WTC11 (cell line): ENCODE data around the gene DCP1A. TPM values are rescaled to one million over a fixed set of nuclear protein-coding genes. Genes with fewer than 3 reads are reported as not detected.
"Not testable (repeated sequence)": the region's sequence is repeated elsewhere in the genome, so short reads cannot be mapped to it uniquely, and the experiment has no call there.

Experiments used
- ATAC-seq: fragments of 200-7000 bp; cut with Tn5 transposase; 2 replicates; pipeline ENCODE4 v1.10.0; 2021; ENCODE audit warnings: mild to moderate bottlenecking, moderate library complexity
- CTCF ChIA-PET: fragments of 300-600 bp; sonication (Branson Sonifier 250); formaldehyde crosslinking; loops from one replicate; lab custom pipeline; 2021; ENCODE audit warnings: antibody characterized with exemption; lab: Charles Lee
- POLR2A ChIA-PET: fragments of 350-600 bp; sonication (Branson Sonifier 250); formaldehyde crosslinking; loops from one replicate; lab custom pipeline; 2021; ENCODE audit warnings: antibody characterized with exemption; lab: Charles Lee
- DNase-seq: peaks from one replicate; pipeline ENCODE4 v3.0.0; 2021; ENCODE audit warnings: low spot score
- H3K27ac Mint-ChIP-seq: 2 replicates; pipeline ENCODE4 v1.8.0; 2021; ENCODE audit warnings: mixed read lengths
- H3K27me3 Mint-ChIP-seq: 2 replicates; pipeline ENCODE4 v1.8.0; 2021; ENCODE audit warnings: low read depth, mild to moderate bottlenecking, moderate library complexity, mixed read lengths
- H3K36me3 Mint-ChIP-seq: 2 replicates; pipeline ENCODE4 v1.8.0; 2021; ENCODE audit warnings: mixed read lengths
- H3K4me1 Mint-ChIP-seq: 2 replicates; pipeline ENCODE4 v1.8.0; 2022; ENCODE audit warnings: mixed read lengths
- H3K4me3 Mint-ChIP-seq: 2 replicates; pipeline ENCODE4 v1.8.0; 2021; ENCODE audit warnings: mild to moderate bottlenecking, moderate library complexity, mixed read lengths
- H3K9me3 Mint-ChIP-seq: 2 replicates; pipeline ENCODE4 v1.8.0; 2021; ENCODE audit warnings: mixed read lengths
- ATF2 ChIP-seq: sonication (generic); formaldehyde crosslinking; IDR thresholded peaks from 2 replicates; pipeline ENCODE4 v1.8.1; 2022; ENCODE audit warnings: low read depth, missing genetic modification reagents, borderline replicate concordance
- ELF4 ChIP-seq: sonication (generic); formaldehyde crosslinking; IDR thresholded peaks from 2 replicates; pipeline ENCODE4 v1.8.1; 2022; ENCODE audit warnings: low read depth, mild to moderate bottlenecking, moderate library complexity, missing genetic modification reagents
- GABPB1 ChIP-seq: sonication (generic); formaldehyde crosslinking; IDR thresholded peaks from 2 replicates; pipeline ENCODE4 v1.8.1; 2023; ENCODE audit warnings: mild to moderate bottlenecking, missing genetic modification reagents
- GTF2I ChIP-seq: fragments of 250-450 bp; sonication (Bioruptor Pico); conservative IDR thresholded peaks from 2 replicates; pipeline ENCODE4 v1.4.0; 2021; ENCODE audit warnings: mild to moderate bottlenecking
- IRF2 ChIP-seq: sonication (generic); formaldehyde crosslinking; IDR thresholded peaks from 2 replicates; pipeline ENCODE4 v1.8.0; 2022; ENCODE audit warnings: low read depth, missing genetic modification reagents, borderline replicate concordance
- MAX ChIP-seq: sonication (generic); formaldehyde crosslinking; IDR thresholded peaks from 2 replicates; pipeline ENCODE4 v1.8.0; 2022; ENCODE audit warnings: mild to moderate bottlenecking, missing genetic modification reagents
- MXD4 ChIP-seq: fragments of 250-450 bp; sonication (Bioruptor Pico); IDR thresholded peaks from 2 replicates; pipeline ENCODE4 v1.8.0; 2021; ENCODE audit warnings: mild to moderate bottlenecking, moderate library complexity, borderline replicate concordance
- NFATC4 ChIP-seq: fragments of 250-450 bp; sonication (Bioruptor Pico); IDR thresholded peaks from 2 replicates; pipeline ENCODE4 v1.9.0; 2021; ENCODE audit warnings: mild to moderate bottlenecking
- NR3C1 ChIP-seq: sonication (generic); formaldehyde crosslinking; conservative IDR thresholded peaks from 2 replicates; pipeline ENCODE4 v1.8.1; 2023; ENCODE audit warnings: low read depth, mild to moderate bottlenecking, missing genetic modification reagents
- RELA ChIP-seq: sonication (generic); formaldehyde crosslinking; IDR thresholded peaks from 2 replicates; pipeline ENCODE4 v1.8.1; 2022; ENCODE audit warnings: missing genetic modification reagents, mild to moderate bottlenecking, borderline replicate concordance
- RORB ChIP-seq: fragments of 250-450 bp; sonication (Bioruptor Pico); IDR thresholded peaks from 2 replicates; pipeline ENCODE4 v1.9.0; 2021; ENCODE audit warnings: mild to moderate bottlenecking
- SOX15 ChIP-seq: fragments of 250-450 bp; sonication (Bioruptor Pico); IDR thresholded peaks from 2 replicates; pipeline ENCODE4 v1.9.0; 2021; ENCODE audit warnings: mild to moderate bottlenecking
- TEAD4 ChIP-seq: sonication (generic); formaldehyde crosslinking; IDR thresholded peaks from 2 replicates; pipeline ENCODE4 v1.8.0; 2022; ENCODE audit warnings: mild to moderate bottlenecking, missing genetic modification reagents
- ZBTB43 ChIP-seq: sonication (generic); formaldehyde crosslinking; IDR thresholded peaks from 2 replicates; pipeline ENCODE4 v1.8.1; 2023; ENCODE audit warnings: mild to moderate bottlenecking, missing genetic modification reagents
- ZNF121 ChIP-seq: sonication (generic); formaldehyde crosslinking; IDR thresholded peaks from 2 replicates; pipeline ENCODE4 v1.8.0; 2023; ENCODE audit warnings: missing genetic modification reagents
- total RNA-seq: library from RNA; stranded (reverse); gene quantifications from 3 replicates; pipeline ENCODE4 v1.2.3, GENCODE V29; 2021
- TF ChIP-seq, protein P1 (sequence below): fragments of 200-600 bp; IDR thresholded peaks from 2 replicates; pipeline ENCODE4 v1.8.0; 2022; ENCODE audit warnings: antibody characterized with exemption
- TF ChIP-seq, protein P2 (sequence below): sonication (generic); formaldehyde crosslinking; conservative IDR thresholded peaks from 2 replicates; pipeline ENCODE4 v1.8.1; 2023; ENCODE audit warnings: mild to moderate bottlenecking, low read depth, missing genetic modification reagents, moderate library complexity
- TF ChIP-seq, protein P3 (sequence below): sonication (generic); formaldehyde crosslinking; IDR thresholded peaks from 2 replicates; pipeline ENCODE4 v1.8.0; 2023; ENCODE audit warnings: mild to moderate bottlenecking, missing genetic modification reagents

DCP1A gene
- total RNA-seq, 1 experiment from 2014 or later = 19.1 TPM

GRCh38 chr3:53299611-53300023 is 47.7 kb downstream of the DCP1A start:
- H3K4me3 Mint-ChIP-seq, H3K27me3 Mint-ChIP-seq, POLR2A ChIA-PET, H3K4me1 Mint-ChIP-seq, DNase-seq, H3K9me3 Mint-ChIP-seq: not testable (repeated sequence)
- TF ChIP-seq, protein P1, sequence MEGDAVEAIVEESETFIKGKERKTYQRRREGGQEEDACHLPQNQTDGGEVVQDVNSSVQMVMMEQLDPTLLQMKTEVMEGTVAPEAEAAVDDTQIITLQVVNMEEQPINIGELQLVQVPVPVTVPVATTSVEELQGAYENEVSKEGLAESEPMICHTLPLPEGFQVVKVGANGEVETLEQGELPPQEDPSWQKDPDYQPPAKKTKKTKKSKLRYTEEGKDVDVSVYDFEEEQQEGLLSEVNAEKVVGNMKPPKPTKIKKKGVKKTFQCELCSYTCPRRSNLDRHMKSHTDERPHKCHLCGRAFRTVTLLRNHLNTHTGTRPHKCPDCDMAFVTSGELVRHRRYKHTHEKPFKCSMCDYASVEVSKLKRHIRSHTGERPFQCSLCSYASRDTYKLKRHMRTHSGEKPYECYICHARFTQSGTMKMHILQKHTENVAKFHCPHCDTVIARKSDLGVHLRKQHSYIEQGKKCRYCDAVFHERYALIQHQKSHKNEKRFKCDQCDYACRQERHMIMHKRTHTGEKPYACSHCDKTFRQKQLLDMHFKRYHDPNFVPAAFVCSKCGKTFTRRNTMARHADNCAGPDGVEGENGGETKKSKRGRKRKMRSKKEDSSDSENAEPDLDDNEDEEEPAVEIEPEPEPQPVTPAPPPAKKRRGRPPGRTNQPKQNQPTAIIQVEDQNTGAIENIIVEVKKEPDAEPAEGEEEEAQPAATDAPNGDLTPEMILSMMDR = peak; percentile 71
- CTCF ChIA-PET = interaction anchor here (0.6 to 1.3 kb wide), 7 partner anchors 10 to 79 kb away, joined by 3 to 8 read pairs (median 4); no protein-coding TSS in a partner anchor
- peak; percentile 70 for ATAC-seq
- peak overlapping the region; percentile 37; the same call in 1 of the 2 replicates for H3K27ac Mint-ChIP-seq
- H3K36me3 Mint-ChIP-seq = peaks cover 24% of the 10 kb centered on the region

DNA sequence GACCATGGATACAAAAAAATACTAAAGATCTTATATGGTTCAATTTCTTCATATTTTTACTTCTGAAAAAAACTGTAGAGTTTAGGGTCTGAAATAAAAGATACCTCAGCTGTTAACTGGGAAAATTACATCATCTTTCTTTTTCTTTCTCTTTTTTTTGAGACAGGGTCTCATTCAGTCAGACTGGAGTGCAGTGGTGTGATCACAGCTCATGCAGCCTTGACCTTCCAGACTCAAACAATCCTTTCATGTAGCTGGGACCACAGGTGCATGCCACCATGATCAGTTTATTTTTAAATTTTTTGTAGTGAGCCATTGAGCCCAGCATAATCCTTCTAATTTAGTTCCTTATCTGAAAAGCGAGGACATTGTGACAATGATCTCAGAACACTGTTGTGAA is 51.9 kb downstream of the DCP1A start:
- Mint-ChIP-seq H3K4me1 (peaks cover 4% of the 10 kb centered on the region; the same call in 1 of the 2 replicates), H3K9me3 (no peaks in the 10 kb centered on the region), H3K36me3 (peaks cover 11% of the 10 kb centered on the region), H3K4me3 (no peak overlapping the region), H3K27me3 (no peaks in the 10 kb centered on the region), H3K27ac (no peak overlapping the region)
- POLR2A ChIA-PET = interaction anchor here (1.2 kb wide), 1 partner anchor 52 kb away, joined by 3 read pairs; the partner anchor contains the start of gene DCP1A
- CTCF ChIA-PET = interaction anchor here (0.6 to 1.3 kb wide), 3 partner anchors 37 to 356 kb away, joined by 3 read pairs; no protein-coding TSS in a partner anchor
- DNase-seq (no peak), ATAC-seq (no peak)
- TF ChIP-seq, protein P2, sequence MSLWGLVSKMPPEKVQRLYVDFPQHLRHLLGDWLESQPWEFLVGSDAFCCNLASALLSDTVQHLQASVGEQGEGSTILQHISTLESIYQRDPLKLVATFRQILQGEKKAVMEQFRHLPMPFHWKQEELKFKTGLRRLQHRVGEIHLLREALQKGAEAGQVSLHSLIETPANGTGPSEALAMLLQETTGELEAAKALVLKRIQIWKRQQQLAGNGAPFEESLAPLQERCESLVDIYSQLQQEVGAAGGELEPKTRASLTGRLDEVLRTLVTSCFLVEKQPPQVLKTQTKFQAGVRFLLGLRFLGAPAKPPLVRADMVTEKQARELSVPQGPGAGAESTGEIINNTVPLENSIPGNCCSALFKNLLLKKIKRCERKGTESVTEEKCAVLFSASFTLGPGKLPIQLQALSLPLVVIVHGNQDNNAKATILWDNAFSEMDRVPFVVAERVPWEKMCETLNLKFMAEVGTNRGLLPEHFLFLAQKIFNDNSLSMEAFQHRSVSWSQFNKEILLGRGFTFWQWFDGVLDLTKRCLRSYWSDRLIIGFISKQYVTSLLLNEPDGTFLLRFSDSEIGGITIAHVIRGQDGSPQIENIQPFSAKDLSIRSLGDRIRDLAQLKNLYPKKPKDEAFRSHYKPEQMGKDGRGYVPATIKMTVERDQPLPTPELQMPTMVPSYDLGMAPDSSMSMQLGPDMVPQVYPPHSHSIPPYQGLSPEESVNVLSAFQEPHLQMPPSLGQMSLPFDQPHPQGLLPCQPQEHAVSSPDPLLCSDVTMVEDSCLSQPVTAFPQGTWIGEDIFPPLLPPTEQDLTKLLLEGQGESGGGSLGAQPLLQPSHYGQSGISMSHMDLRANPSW (CRISPR knock-in tag) = no peak
- TF ChIP-seq GABPB1 (CRISPR knock-in tag) = peak; percentile 51; the same call in 1 of the 2 replicates

GRCh38 chr3:53293867-53294266 is 53.5 kb downstream of the DCP1A start:
- peaks cover 7% of the 10 kb centered on the region for H3K4me1 Mint-ChIP-seq
- ATAC-seq = no peak
- no peak overlapping the region; the same call in 1 of the 2 replicates for H3K27ac Mint-ChIP-seq
- DNase-seq = no peak
- peaks cover 12% of the 10 kb centered on the region; the same call in 1 of the 2 replicates for H3K36me3 Mint-ChIP-seq
- H3K4me3 Mint-ChIP-seq = no peak overlapping the region
- no peaks in the 10 kb centered on the region for H3K27me3 Mint-ChIP-seq
- ChIA-PET POLR2A (no interaction called here), CTCF (no interaction called here)
- H3K9me3 Mint-ChIP-seq = no peaks in the 10 kb centered on the region
- TF ChIP-seq MAX (CRISPR knock-in tag) (no peak), ZBTB43 (CRISPR knock-in tag) (no peak), RORB (no peak), ZNF121 (no peak), ELF4 (CRISPR knock-in tag) (no peak), TEAD4 (CRISPR knock-in tag) (no peak), NR3C1 (no peak), ATF2 (no peak), NFATC4 (CRISPR knock-in tag) (no peak), SOX15 (CRISPR knock-in tag) (no peak), IRF2 (no peak), MXD4 (CRISPR knock-in tag) (no peak), GTF2I (CRISPR knock-in tag) (no peak), RELA (CRISPR knock-in tag) (no peak)
- TF ChIP-seq, protein P1 = no peak
- TF ChIP-seq, protein P3, sequence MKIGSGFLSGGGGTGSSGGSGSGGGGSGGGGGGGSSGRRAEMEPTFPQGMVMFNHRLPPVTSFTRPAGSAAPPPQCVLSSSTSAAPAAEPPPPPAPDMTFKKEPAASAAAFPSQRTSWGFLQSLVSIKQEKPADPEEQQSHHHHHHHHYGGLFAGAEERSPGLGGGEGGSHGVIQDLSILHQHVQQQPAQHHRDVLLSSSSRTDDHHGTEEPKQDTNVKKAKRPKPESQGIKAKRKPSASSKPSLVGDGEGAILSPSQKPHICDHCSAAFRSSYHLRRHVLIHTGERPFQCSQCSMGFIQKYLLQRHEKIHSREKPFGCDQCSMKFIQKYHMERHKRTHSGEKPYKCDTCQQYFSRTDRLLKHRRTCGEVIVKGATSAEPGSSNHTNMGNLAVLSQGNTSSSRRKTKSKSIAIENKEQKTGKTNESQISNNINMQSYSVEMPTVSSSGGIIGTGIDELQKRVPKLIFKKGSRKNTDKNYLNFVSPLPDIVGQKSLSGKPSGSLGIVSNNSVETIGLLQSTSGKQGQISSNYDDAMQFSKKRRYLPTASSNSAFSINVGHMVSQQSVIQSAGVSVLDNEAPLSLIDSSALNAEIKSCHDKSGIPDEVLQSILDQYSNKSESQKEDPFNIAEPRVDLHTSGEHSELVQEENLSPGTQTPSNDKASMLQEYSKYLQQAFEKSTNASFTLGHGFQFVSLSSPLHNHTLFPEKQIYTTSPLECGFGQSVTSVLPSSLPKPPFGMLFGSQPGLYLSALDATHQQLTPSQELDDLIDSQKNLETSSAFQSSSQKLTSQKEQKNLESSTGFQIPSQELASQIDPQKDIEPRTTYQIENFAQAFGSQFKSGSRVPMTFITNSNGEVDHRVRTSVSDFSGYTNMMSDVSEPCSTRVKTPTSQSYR (CRISPR knock-in tag) = no peak
